GF-D8 (cell line): ENCODE data around the gene PRKCB.

Experiments
- DNase-seq: peaks from one replicate; lab custom pipeline; 2025; lab: John Stamatoyannopoulos, UW

PRKCB gene

GRCh38 chr16:24049113-24049512 is 213.3 kb downstream of the PRKCB start:
- DNase-seq = no peak

- DNase-seq = no peak
Measured at GRCh38 chr16:24051125-24051524, 215.3 kb downstream of the PRKCB start.

GRCh38 chr16:24052329-24053098 is 216.7 kb downstream of the PRKCB start:
- DNase-seq = no peak

GRCh38 chr16:24053099-24053946 is 217.5 kb downstream of the PRKCB start:
- no peak for DNase-seq

GRCh38 chr16:24054741-24055491 is 219.1 kb downstream of the PRKCB start:
- no peak for DNase-seq

- DNase-seq = no peak
Measured at GRCh38 chr16:24062270-24062817, 226.6 kb downstream of the PRKCB start.

GRCh38 chr16:24069036-24069590 is 233.3 kb downstream of the PRKCB start:
- no peak for DNase-seq

GRCh38 chr16:24070851-24071250 is 235.1 kb downstream of the PRKCB start:
- no peak for DNase-seq

- no peak for DNase-seq
Measured at GRCh38 chr16:24071666-24072360, 236.0 kb downstream of the PRKCB start.

GRCh38 chr16:24073321-24073720 is 237.5 kb downstream of the PRKCB start:
- no peak for DNase-seq

- no peak for DNase-seq
Measured at GRCh38 chr16:24074574-24074973, 238.8 kb downstream of the PRKCB start.

GRCh38 chr16:24075302-24075701 is 239.5 kb downstream of the PRKCB start:
- no peak for DNase-seq

- DNase-seq = no peak
Measured at GRCh38 chr16:24075931-24076716, 240.3 kb downstream of the PRKCB start.

GRCh38 chr16:24077292-24077691 is 241.5 kb downstream of the PRKCB start:
- no peak for DNase-seq

GRCh38 chr16:24077966-24078365 is 242.2 kb downstream of the PRKCB start:
- DNase-seq = no peak

GRCh38 chr16:24085666-24086065 is 249.9 kb downstream of the PRKCB start:
- DNase-seq = no peak

- DNase-seq = no peak
Measured at GRCh38 chr16:24087891-24088410, 252.2 kb downstream of the PRKCB start.

GRCh38 chr16:24088767-24089166 is 253.0 kb downstream of the PRKCB start:
- DNase-seq = no peak

GRCh38 chr16:24091125-24091524 is 255.3 kb downstream of the PRKCB start:
- DNase-seq = no peak

- no peak for DNase-seq
Measured at GRCh38 chr16:24093049-24093448, 257.3 kb downstream of the PRKCB start.
